Pancreas (tissue), 10 donors: Measurements from ENCODE around the gene NUDT16L1. TPM values are rescaled to one million over a fixed set of nuclear protein-coding genes. Genes with fewer than 3 reads are reported as not detected.

Experiments
- ATAC-seq, 4 donors: fragments of 200-7000 bp; cut with Tn5 transposase; one replicate each; pipeline versions ENCODE4 v1.8.0 to v1.9.1; 2020; ENCODE audit warnings: mild to moderate bottlenecking in 4 of 4, moderate library complexity in 4 of 4
- DNase-seq, 6 donors: peaks; one replicate each; pipeline ENCODE4 v3.0.0-alpha.2; 2020
- FAIRE-seq: peaks from 2 replicates; lab custom pipeline; 2012; peaks lifted over from hg19 to GRCh38; lab: Jason Lieb, UNC
- H3K27ac ChIP-seq, 4 donors: fragments of 200-600 bp; sonication (generic); 1 replicate in 3 of 4; 2 replicates in 1 of 4; pipeline versions ENCODE4 v1.5.0 to v1.8.0; 2020
- H3K27me3 ChIP-seq, 4 donors: fragments of 200-600 bp; one replicate each; pipeline ENCODE4 v1.8.0; 2021
- H3K36me3 ChIP-seq, 3 donors: fragments of 200-600 bp; sonication (generic) in 1 of 3; one replicate each; pipeline versions ENCODE4 v1.5.0 to v1.8.0; 2020 to 2021
- H3K4me1 ChIP-seq, 3 donors: fragments of 200-600 bp; one replicate each; pipeline ENCODE4 v1.8.0; 2021
- H3K4me3 ChIP-seq, 4 donors: fragments of 200-600 bp; sonication (generic) in 2 of 4; one replicate each; pipeline versions ENCODE4 v1.5.0 to v1.8.0; 2020 to 2021
- H3K9me3 ChIP-seq, 4 donors: fragments of 200-600 bp; one replicate each; pipeline ENCODE4 v1.8.0; 2021
- CTCF ChIP-seq, 4 donors: fragments of 200-600 bp; sonication (generic) in 3 of 4; IDR thresholded peaks; one replicate each; pipeline versions ENCODE4 v1.5.0 to v1.8.0; 2021; ENCODE audit warnings: antibody characterized with exemption in 4 of 4
- WGBS, 2 donors: extraction: QIAGEN DNeasy Blood & Tissue Kit; methylation state at CpG; one replicate each; pipeline ENCODE4 v1.1.7; 2013; 5-methylcytosine and 5-hydroxymethylcytosine counted together
- intact Hi-C, 3 donors: fragments of 100-400 bp; cut with DNase I; formaldehyde crosslinking; loops; one replicate each; pipeline versions ENCODE4 v1.11.1 to v1.14.2; 2022
- polyA plus RNA-seq, 2 donors: library from polyadenylated mRNA; stranded (reverse); fragments of 200-250 nt; gene quantifications; one replicate each; pipeline ENCODE4 v1.2.3, GENCODE V29; 2013
- total RNA-seq, 6 donors: library from RNA; stranded (reverse); fragmentation: NEBNext Ultra II Directional in 4 of 6; extraction: Animal tissue kit (Norgen Biotek cat#: 25700) in 4 of 6; gene quantifications; one replicate each; pipeline versions ENCODE4 v1.2.1 to v1.2.4, GENCODE V29; 2021 to 2023
- donor health status: healthy with polysubstance abuse.
- donor health status: DM: no; HTN: no; CAD: no; lungs with moderate emphysema.
- donor health status: DM: no; HTN: no; CAD: no.
- donor health status: control.
- donor health status: control.
- donor health status: Bipolar disorder and iron deficiency.
- donor health status: DM: yes; HTN: yes; CAD: no.
- donor health status: DM: no; HTN: no; CAD: no.
- donor health status: DM: no; HTN: no; CAD: no.
- donor health status: DM: yes; HTN: yes; CAD: no.

NUDT16L1 gene
- total and polyA plus RNA-seq, 8 donors = 7.0 to 32.3 (median 14.2) TPM

- FAIRE-seq (no peak), DNase-seq (peak in 2 of 6 donors; percentile 25 to 57), ATAC-seq (no peak)
- Histone ChIP-seq H3K4me1 (no peaks in the 10 kb centered on the region), H3K4me3 (no peak overlapping the region), H3K9me3 (no peaks in the 10 kb centered on the region), H3K27ac (peak overlapping the region in 1 of 4 donors; percentile 2), H3K27me3 (no peaks in the 10 kb centered on the region), H3K36me3 (peaks cover 0 to 16% (median 0%) of the 10 kb centered on the region in 3 donors)
- TF ChIP-seq CTCF (IDR thresholded peaks at IDR 0.05) = no peak
- intact Hi-C loops = no loop called here
- WGBS, 2 donors = 84 to 86% methylated on average over 23 of the region's 23 CpGs
These were observed 17.2 kb upstream of the NUDT16L1 start for GRCh38 chr16:4675864-4676786.

- no peaks in the 10 kb centered on the region for H3K27me3 ChIP-seq
- no peaks in the 10 kb centered on the region for H3K4me1 ChIP-seq
- DNase-seq (no peak), ATAC-seq (no peak), FAIRE-seq (no peak)
- TF ChIP-seq CTCF (IDR thresholded peaks at IDR 0.05) = no peak
- intact Hi-C loops = no loop called here
- no peak overlapping the region for H3K4me3 ChIP-seq
- no peak overlapping the region for H3K27ac ChIP-seq
- H3K9me3 ChIP-seq = no peaks in the 10 kb centered on the region
- WGBS, 2 donors = 85% methylated on average over 11 of the region's 11 CpGs
- H3K36me3 ChIP-seq = peaks cover 0 to 19% (median 0%) of the 10 kb centered on the region in 3 donors
These were observed 16.5 kb upstream of the NUDT16L1 start for GRCh38 chr16:4676831-4677230.

- no peak for ATAC-seq
These were observed 16.0 kb upstream of the NUDT16L1 start for GRCh38 chr16:4677390-4677789.

GRCh38 chr16:4677994-4678393 is 15.4 kb upstream of the NUDT16L1 start:
- Histone ChIP-seq H3K4me1 (no peaks in the 10 kb centered on the region), H3K36me3 (peaks cover 0 to 29% (median 0%) of the 10 kb centered on the region in 3 donors), H3K9me3 (no peaks in the 10 kb centered on the region), H3K4me3 (no peak overlapping the region), H3K27me3 (no peaks in the 10 kb centered on the region), H3K27ac (no peak overlapping the region)
- TF ChIP-seq CTCF (IDR thresholded peaks at IDR 0.05) = no peak
- peak in 1 of 6 donors; percentile 53 for DNase-seq
- ATAC-seq = no peak
- intact Hi-C loops = no loop called here
- no peak for FAIRE-seq
- 95 to 96% methylated on average over 8 to 9 of the region's 9 CpGs for WGBS, 2 donors

More at GRCh38 chr16:4677390-4677789, 16.0 kb upstream of the NUDT16L1 start:
- Histone ChIP-seq H3K4me3 (no peak overlapping the region), H3K36me3 (peaks cover 0 to 24% (median 0%) of the 10 kb centered on the region in 3 donors), H3K27me3 (no peaks in the 10 kb centered on the region), H3K4me1 (no peaks in the 10 kb centered on the region), H3K27ac (no peak overlapping the region), H3K9me3 (no peaks in the 10 kb centered on the region)
- no peak for TF ChIP-seq CTCF (IDR thresholded peaks at IDR 0.05)
- DNase-seq (peak in 2 of 6 donors; percentile 27 to 69), FAIRE-seq (no peak)
- intact Hi-C loops = no loop called here
- 87 to 89% methylated on average over 15 to 17 of the region's 17 CpGs for WGBS, 2 donors

- no peak for TF ChIP-seq CTCF (IDR thresholded peaks at IDR 0.05)
- H3K27ac ChIP-seq = no peak overlapping the region
- intact Hi-C loops = no loop called here
- WGBS, 2 donors = 89 to 90% methylated on average over 6 of the region's 6 CpGs
- FAIRE-seq (no peak), ATAC-seq (no peak), DNase-seq (peak in 1 of 6 donors; percentile 19)
- no peak overlapping the region for H3K4me3 ChIP-seq
- H3K4me1 ChIP-seq = no peaks in the 10 kb centered on the region
- H3K27me3 ChIP-seq = no peaks in the 10 kb centered on the region
- no peaks in the 10 kb centered on the region for H3K9me3 ChIP-seq
- H3K36me3 ChIP-seq = peaks cover 0 to 33% (median 0%) of the 10 kb centered on the region in 3 donors
These were observed 14.8 kb upstream of the NUDT16L1 start for GRCh38 chr16:4678596-4678995.
